Islet precursor cell (in vitro differentiated cells): ENCODE data around the gene MAPRE2.
A peak's percentile ranks its signal among the peaks of the same experiment; 100 is the strongest.
"Not testable (repeated sequence)": the region's sequence is repeated elsewhere in the genome, so short reads cannot be mapped to it uniquely, and the experiment has no call there.

Experiments used
- DNase-seq: peaks from one replicate; pipeline ENCODE4 v3.0.0-alpha.2; 2018

MAPRE2 gene

DNA sequence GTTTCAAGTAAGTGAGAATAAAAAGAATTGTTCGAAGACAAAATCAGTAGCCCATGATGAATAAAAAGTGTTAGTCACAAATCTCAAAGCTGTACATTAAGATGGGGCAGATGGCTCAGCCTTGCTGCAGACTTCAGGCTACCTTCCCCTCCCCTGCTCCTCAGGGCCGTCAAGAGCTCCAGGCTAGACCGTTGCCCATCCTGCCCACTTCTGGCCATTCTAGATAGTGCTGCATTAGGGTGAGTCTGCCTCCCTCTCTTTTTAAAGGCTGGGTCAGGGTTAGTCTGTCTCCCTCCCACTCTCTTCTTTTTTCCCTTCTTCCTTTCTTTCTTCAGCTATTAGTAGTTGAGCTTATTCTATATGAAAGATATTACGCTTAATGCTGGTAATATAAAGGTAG is 86.0 kb downstream of the MAPRE2 start:
- peak; percentile 69 for DNase-seq

DNA sequence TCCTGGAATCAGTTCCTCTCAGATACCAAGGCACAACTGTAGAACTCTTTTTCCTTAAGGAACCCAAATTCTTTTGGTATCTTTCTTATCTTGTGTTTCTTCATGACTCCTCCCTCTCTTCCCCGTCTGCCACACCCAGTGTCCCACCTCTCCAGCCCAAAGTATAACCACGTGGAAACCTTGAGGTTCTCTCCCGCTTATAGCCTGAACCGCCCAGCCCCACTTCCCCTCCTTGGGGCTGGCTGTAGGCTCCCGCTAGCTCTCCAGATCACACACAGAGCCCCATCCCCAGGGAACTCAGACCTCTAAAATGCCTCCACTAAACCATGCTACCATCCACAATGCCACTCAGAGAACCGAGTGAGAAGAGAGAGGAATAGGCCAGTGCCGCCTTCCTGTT is 87.5 kb downstream of the MAPRE2 start:
- DNase-seq: no peak

DNA sequence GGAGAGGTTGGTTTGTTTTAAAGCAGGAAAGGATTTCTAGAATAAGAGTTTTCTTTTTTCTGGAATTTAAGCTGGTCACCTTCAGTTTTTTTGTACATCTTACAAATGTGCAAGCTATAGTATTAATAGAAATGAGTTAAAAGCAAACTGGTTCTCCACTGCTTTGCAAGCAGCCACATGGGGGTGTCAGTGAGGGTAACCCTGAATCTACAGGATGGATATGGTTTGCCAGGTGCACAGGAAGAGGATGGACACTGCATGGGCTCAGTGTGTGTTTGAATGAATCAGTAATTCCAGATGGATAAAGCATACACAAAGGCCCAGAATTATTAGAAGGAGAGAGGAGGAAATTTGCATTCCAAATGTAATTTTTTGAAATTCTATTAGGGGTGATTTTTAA is 89.0 kb downstream of the MAPRE2 start:
- no peak for DNase-seq

DNA sequence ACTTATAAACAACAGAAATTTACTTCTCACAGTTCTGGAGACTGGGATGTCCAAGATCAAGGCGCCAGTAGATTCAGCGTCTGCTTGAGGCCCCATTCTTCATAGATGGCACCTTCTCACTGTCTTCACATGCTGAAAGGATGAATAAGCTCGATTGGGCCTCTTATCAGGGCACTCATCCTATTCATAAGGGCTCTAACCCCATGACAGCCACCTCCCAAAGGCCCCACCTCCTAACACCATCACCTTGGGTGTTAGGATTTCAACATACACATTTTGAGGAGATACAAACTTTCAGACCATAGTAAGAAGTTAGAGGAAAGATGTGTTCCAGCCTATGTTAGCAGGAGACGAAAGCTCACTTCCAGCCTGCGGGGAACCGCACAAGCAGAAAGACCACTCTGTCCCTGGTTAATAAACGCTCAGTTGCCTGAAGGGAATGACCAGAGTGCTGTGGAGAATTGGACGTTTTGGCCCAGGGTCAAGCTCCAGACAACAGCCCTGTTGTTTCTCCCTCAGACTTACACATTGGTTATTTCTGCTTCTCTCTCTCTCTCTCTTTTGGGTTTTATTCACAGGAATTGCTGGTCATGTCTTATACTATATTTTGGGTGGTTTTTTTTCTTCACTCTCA is 90.3 kb downstream of the MAPRE2 start:
- DNase-seq: no peak

DNA sequence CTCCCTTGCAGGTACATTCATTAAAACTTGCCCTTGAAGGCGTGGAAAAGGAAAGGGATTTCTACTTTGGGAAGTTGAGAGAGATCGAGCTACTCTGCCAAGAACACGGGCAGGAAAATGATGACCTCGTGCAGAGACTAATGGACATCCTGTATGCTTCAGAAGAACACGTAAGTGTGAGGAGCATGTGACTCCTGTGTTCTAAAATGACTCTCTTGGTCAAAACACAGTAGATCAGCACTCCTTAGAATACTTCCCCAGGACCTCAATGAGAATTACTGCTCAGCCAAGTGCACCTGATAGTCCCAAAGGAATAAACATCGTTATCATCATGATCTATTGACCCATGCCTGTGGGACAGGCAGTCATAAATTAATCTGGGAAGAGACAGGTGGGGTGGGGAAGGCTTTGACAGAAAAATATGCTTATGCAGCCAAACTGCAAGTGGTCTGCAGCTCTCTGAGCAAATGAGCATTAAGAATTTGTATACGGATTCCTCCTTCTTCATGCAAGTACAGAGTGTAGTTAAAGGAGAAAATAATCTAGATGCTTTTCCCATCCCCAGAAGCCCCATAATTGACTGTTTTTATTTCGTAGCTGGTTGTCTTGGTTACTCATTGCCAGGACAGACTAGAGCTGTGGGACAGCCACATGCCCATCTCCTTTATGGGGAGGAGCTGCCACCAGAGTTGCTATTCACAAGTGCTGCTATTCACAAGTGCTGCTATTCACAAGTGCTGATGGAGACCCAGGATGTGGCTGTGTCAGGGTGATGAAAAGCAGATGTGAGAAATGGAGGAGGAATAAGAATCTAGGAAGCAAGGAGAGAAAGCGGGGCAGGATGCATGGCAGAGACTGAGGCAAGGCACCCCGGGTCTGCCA is 91.0 kb downstream of the MAPRE2 start:
- DNase-seq: no peak

DNA sequence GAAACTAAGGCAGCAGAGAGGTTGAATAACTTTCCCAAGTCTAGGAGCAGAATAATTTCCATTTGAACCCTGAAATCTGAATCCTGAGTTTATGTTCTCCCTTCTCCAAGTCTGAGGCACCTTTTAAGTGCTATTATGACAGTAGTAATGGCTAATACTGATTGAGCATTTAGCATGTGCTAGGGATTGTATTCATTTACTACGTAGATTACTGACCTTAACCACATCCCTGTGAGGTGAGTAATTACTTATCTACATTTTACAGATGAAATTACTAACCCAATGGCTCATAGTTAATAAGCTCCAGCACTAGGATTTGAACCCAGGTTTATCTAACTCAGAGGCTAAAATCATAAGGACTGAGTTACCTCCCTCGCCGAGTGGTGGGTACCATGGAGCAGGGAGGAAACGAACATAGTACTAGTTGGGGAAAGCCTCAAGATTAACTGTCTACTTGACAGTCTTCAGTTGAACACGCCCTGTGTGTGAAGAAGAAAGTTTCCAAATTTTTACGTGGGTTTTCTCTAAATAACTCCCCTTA is 93.0 kb downstream of the MAPRE2 start:
- DNase-seq: no peak

DNA sequence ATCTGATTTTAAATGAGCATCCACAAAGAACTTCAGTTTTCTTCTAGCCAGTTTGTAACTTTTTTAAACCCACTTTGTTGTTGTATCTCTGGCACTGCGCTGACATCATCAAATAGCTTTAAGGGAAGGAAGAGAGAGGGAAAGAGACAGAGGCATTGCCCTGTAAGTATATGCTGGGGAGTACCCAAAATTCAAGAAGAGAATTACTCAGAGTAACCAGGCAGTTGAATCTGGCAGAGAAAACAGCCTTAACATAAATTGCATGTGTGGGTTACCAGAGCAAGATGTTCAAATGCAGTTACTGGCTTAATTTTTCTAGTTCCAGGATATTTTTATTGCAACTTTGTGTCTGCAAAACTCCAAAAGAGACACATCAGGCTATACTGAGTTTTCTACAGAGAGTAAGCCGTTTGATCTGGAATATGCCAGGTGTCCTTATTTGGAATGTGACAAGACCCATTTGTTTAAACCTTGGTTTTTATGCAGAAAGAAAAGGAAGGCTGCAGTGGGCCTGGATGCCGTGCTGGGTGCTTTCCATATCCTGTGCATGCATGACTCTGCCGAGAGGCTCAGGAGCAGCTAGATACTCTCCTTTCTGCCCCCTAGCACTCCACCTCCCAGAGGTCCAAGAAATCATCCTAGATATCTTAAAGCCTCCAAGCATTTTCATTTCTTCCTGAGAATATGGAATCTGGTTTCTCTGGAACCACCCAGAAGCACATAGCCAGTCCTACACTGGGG is 93.7 kb downstream of the MAPRE2 start:
- no peak for DNase-seq

DNA sequence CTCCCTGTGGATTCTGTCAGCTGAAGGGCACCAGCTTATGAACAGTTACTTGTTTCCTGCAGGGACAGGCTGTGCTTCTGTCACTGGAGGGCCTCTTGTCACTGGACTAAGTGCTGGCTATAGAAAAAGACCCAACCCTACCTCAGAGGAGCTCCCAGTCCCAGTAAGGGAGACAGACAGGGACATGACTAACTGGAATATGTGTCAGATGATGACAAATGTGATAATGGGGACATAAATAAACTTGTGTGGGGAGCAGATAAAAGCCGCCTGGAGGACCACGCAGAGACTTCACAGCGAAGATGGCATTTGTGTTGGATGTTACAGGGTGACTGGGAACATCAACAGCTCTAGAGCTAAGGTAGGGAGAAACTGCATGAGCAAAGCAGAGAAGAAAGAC is 95.0 kb downstream of the MAPRE2 start:
- no peak for DNase-seq

DNA sequence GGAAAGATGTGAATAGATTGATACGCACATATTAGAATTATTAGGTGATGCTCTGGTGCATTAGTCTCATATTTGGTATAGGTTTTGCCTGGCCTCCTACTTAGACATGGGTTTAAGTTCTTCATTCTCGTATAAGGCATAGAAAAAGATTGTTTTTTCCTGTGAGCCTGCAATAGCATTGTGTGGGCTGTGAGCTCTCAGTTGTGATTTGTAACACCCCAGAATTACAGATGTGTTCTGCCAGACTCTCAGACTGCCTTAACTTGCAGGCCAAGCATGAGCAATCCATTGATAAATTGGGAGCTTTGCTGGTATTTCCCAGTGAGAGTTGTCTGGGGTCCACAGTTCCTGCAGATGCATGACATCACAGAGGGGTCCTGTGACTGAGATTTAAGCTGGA is 95.7 kb downstream of the MAPRE2 start:
- DNase-seq: no peak

DNA sequence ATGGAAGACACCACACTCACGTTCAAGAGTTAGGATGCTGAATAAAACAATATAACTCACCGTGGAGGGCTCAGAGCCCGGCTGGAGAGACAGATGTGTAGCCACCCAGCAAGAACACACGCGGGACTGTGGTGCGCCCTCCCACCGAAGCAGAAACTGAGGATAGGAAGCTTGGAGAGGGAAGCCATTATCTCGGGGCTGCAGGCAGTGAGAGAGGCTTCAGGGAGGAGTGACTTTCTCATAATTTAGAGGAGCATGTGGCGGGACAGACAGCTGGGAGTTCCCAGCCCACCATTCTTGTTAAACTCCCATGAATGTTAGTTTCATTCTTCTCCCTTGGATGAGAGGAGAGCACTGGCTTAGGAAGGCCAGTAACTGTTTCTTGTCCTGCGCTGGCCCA is 96.4 kb downstream of the MAPRE2 start:
- DNase-seq: no peak

DNA sequence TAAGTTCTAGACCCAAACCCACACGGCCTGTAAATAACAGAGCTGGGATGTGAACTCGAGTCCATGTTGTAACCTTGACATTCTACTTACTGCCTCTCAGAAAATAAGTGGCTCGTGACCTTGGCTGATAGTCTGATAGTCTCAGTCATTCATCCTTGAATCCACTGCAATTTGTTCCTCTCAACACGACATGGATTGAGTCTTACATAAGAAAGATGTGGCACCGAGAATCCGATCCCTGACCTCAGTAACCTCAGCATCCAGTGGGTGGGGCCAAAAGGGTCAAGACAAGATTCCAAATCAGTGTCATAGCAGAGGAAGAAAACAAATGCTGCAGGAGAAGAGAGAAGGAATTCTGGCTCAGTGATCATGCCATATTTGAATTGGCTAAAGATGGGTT is 97.6 kb downstream of the MAPRE2 start:
- no peak for DNase-seq

DNA sequence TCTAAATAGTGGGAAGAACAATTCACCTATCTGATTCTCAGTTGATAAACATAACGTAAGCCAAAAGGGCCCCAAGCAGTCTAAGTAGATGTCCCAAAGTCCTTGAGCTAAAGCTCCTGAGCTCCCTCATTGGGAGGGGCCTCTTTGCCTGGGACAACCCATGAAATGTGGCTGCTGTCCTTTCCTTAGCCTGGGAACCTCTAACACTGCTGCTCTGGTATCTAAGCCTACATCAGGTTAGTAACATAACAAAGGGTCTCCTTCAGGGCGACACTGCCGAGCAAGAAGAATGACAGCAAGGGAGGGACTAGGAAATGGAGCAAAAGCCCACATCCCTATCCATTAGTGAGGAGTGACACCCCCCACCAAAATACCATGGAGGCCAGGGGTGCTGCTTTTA is 98.3 kb downstream of the MAPRE2 start:
- no peak for DNase-seq

DNA sequence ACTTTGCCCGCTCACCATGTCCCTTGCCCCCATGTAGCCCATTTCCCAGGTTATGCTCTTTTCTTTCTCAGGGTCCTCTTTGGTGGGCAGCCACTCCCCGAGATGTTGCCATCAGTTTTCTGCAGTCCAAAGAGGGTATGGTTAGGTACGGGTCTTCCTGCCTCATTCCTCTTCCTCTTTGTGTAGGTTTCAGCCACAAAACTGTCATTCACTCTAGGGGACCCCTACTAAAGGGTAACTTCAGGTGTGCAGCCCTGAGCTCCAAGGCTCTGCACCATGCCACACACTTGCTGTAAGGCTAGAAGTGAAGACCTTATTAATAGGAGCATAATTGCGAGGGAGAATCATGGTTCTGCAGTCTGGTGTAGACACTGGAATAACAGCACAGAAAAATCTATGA is 99.9 kb downstream of the MAPRE2 start:
- no peak for DNase-seq

DNA sequence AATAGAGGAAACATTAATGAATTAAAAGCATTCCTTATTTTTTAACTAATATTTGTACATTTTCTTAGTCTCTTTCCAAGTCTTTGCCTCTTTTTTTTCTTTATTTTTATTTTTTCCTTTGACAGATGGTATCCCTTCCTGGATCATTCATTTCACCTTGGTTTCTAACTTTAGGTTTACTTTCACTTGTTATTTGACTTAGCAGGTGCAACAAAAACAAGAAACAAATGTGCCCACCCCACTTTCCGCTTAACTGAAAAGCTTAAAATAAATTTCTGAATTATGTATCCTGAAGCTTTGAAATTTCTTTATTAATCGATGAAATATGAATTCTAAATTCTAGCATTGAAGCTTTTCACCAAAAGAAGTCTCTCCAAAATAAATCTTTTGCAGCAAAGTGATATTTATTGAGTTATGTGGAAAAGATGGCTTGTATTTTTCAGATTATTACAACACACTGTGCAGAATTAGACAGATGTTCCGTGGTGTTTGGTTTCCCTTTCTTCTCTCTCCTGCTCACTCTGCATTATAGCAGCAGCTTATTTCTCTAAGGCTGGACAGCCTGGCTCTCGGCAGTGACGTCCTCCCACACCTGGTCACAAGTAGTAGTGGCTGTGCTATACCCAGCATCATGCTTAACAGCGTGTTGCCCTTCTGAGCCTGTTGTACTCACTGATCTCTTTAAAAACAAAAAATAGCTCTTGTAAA is 100.5 kb downstream of the MAPRE2 start:
- DNase-seq: no peak

DNA sequence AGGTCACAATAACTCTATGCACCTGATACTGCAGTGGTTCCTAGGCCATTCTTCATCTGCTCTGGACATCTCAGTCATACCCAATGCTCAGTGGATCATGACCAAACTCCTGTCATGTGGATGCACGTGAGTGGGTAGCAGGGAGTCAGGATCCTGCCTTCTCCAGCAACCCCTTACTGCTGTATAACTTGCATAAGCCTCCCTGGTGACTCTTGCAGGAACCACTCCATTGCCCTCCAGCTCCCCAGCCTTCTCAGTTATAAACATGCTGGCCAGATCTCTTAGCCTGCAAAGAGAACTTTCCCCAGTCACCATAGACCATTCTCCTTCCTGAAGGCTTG is 101.0 kb downstream of the MAPRE2 start:
- no peak for DNase-seq

DNA sequence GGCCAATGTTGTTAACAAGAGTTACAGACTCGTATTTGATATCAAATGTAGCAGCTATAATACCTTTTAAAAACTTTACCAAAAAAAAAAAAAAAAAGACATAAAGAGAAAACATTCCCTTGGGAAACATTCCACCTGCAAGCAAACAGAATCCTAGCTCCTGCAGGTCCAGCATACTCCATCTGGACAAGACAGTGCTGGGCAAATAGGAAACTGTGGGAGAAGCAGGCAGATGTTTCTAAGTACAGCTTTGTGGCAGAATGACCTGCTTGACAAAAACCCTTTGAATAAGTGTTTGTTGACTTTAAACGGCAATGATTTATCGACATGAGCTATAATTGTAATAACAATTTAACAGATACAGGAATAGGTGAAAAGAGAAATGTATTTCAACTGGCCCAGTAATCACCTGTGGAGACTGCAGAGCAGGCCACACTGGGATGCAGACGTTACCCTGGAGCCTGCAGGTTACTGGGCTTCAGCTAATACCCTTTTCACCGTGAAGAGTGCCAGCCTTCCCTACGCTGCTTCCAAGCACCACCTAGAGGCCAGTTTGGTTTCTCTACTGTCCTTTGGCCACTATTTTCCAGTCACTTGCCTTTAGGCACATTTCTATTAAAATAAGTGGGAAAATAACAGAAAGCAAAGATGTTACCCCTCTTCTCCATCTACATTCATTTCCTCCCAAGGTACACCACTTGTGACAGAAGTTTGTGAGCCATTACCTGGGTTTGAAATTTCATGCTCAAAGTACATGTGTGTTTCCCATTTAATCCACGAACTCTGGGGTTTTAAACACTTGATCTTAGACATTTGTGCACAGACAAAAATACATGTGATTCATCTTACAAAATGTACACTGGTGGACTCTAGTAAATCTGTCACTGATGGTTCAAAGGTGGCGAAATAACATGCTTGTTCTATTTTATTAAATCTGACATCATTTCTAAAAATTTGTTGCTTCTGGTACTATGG is 102.7 kb downstream of the MAPRE2 start:
- DNase-seq: peak; percentile 81

DNA sequence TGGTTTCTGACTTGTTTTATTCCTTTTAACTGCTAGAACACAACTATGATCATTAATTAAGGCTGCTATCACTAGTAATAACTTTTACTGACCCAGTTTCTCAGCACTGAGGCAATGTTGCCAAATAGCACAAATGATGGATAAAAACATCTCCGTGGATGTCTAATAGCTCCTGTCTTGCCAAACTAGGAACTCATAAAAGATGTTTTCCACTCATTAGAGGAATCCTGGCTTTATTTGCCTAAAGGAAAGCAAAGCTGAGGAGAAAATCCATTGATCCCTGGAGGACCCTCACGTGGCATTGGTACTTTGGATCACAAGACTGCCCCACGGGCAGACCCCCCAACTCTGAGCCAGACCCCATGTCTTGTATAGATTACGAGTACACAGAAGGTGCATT is 103.5 kb downstream of the MAPRE2 start:
- no peak for DNase-seq

DNA sequence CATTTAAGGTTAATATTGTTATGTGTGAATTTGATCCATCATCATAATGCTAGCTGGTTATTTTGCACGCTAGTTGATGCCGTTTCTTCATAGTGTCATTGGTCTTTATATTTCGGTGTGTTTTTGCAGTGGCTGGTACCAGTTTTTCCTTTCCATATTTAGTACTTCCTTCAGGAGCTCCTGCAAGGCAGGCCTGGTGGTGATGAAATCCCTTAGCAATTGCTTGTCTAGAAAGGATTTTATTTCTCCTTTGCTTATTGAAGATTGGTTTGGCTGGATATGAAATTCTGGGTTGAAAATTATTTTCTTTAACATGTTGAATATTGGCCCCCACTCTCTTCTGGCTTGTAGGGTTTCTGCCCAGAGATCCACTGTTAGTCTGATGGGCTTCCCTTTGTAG is 109.0 kb downstream of the MAPRE2 start:
- not testable (repeated sequence) for DNase-seq

DNA sequence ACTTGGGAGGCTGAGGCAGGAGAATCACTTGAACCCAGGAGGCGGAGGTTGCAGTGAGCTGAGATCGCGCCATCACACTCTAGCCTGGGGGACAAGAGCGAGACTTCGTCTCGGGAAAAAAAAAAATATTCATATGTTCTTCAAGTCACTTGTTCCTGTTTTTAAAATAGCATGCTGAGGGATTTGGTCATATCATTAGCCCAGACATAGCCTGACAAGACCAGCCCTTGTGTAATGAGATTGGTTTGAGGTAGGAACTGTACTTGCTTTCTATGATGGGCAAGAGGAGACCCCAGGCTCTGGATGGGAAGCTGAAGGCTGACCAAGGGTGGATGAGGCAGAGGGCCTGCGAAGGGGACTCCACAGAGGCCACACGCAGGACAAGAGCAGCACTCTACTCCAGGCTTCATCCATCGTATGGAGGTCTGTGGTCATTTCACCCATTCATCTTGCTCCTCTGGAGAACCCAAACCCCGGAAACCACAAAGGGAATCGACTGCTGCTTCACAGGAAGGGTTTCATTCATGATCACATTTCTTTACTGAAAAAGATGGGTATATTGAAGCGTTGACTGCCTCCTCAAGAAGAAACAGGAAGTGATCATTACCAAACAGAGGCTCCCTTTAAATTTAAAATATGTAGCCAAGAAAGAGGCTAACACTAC is 112.5 kb downstream of the MAPRE2 start:
- no peak for DNase-seq

DNA sequence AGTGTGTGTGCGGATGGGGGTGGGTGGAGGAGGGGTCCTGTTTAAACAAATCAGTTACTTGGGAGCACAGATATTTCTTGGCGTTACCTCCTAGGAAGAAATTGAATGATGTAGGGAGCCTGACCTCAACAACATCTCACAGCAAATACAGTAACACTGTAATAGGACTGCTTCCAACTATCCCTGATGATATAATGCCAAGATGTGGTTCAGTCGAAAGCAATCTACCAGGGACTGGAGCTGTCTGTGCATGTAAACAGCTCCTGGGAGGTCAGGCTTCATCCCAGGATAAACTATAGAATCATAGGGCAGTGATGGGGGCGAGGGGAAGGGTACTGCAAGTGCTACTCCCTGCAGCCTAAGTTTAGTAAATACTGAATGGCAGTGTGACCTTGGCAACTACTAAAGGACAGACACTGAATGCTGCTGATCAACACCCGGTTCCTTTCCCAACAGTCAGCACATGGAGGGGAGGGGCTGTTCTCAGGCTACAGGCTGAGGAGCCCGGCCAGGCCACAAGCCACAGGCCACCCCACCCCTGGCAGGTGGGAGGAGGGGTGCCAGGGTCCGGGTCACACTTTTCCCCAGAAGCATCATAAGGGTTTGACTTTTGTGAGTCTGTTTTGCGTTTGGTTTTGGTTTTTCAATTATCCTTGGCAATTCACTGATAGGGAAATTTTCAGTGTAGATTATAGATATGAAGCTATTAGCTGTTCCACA is 114.3 kb downstream of the MAPRE2 start:
- no peak for DNase-seq

DNA sequence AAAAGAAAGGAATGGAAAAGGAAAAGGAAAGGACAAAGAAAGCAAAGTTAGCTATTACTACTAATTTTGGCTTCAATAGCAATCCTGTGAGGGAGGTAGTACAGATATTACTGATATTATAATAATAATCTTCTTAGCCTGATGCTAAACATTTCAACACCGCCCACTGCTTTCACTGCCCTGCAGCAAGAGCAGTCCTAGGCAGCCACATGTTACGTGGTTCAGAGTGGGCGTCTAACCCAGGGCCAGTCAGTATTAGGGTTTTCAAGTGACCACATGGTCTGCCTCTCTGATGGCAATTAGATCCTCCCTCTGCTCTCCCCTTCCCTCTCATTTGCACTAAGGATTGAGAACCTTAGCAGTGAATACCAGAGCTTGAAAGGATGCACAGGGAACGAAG is 116.0 kb downstream of the MAPRE2 start:
- no peak for DNase-seq
